ENCODE data around the gene MLKL. TPM values are rescaled to one million over a fixed set of nuclear protein-coding genes. Genes with fewer than 3 reads are reported as not detected.

MLKL gene
- total RNA-seq, 1 donor from 2014 or later: 3.2 TPM

DNA sequence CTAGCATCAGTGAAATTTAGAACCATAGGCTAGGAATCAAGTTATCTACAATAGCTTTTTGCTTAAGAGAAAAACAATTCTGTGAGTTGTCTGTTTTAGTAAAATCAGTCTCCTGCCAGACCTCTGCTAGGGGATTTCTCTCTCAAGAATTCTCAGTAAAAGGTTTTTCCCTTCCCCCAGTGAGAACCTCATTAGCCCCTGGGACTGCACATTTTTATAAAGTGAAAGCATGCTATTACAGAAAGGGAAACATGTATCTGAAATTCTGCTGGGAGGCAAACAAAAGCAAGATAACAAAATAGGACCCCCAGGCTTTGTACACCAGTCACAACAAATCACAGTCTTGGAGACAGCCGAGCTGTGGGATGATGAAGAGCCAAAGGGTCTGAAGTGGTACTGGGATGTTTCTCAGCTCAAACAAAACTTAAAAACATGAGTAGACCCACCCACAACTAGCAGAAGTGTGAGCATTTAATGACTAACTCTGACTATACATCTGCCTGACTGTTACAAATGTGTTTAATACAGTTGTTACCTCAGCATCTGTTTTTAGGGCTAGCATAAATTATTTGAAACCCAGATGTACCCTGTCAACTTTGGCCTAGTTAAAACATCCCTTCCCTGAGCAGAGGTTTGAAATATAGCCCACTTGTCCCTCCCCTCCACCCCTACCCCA is 73.8 kb downstream of the MLKL start:
- Histone ChIP-seq H3K9me3 (replicated peaks) (no peaks in the 10 kb centered on the region), H3K4me3 (no peak overlapping the region), H3K4me1 (peaks cover 19% of the 10 kb centered on the region), H3K27me3 (ENCODE audit: low read depth) (no peaks in the 10 kb centered on the region), H3K27ac (replicated peaks) (peak overlapping the region; percentile 24), H3K36me3 (peaks cover 95% of the 10 kb centered on the region)
- TF ChIP-seq, protein P1, sequence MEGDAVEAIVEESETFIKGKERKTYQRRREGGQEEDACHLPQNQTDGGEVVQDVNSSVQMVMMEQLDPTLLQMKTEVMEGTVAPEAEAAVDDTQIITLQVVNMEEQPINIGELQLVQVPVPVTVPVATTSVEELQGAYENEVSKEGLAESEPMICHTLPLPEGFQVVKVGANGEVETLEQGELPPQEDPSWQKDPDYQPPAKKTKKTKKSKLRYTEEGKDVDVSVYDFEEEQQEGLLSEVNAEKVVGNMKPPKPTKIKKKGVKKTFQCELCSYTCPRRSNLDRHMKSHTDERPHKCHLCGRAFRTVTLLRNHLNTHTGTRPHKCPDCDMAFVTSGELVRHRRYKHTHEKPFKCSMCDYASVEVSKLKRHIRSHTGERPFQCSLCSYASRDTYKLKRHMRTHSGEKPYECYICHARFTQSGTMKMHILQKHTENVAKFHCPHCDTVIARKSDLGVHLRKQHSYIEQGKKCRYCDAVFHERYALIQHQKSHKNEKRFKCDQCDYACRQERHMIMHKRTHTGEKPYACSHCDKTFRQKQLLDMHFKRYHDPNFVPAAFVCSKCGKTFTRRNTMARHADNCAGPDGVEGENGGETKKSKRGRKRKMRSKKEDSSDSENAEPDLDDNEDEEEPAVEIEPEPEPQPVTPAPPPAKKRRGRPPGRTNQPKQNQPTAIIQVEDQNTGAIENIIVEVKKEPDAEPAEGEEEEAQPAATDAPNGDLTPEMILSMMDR (IDR thresholded peaks at IDR 0.05; ENCODE audit: borderline replicate concordance): no peak
- intact Hi-C loops (cut with micrococcal nuclease): no loop called here
- no peak for DNase-seq

DNA sequence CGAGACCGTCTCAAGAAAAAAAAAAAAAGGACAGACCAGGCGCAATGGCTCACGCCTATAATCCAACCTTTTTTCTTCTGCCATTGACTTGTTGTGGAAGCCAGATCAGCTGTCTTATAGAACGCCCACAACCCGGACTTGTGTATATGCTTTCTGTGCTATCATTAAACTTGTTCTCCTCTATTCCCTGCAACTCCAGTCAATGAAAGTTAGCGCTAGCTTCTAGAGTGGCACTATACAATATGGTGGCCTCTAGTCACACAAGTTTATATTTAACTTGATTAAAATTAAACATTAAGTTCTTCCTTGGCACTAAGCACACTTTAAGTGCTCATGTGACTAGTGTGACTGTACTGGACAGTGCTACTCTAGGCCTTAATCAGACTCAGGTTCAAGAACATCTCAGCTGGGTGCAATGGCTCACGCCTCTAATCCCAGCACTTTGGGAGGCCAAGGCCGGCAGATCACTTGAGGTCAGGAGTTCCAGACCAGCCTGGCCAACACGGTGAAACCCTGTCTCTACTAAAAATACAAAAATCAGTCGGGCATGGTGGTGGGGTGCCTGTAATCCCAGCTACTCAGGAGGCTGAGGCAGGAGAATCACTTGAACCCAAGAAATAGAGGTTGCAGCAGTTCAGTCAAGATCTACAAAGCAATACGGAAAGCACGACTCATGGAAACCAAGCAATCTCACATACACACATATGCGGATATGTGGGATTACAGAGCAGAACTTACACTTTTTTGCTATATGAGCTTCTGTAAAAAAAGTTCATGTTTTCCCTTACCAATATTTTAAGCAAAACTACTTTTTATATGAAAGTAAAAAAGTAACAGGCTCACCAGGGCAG is 74.9 kb downstream of the MLKL start:
- TF ChIP-seq, protein P1 (IDR thresholded peaks at IDR 0.05; ENCODE audit: borderline replicate concordance): no peak
- Histone ChIP-seq H3K27ac (replicated peaks) (no peak overlapping the region), H3K4me1 (peaks cover 19% of the 10 kb centered on the region), H3K27me3 (ENCODE audit: low read depth) (no peaks in the 10 kb centered on the region), H3K36me3 (peaks cover 91% of the 10 kb centered on the region), H3K4me3 (no peak overlapping the region), H3K9me3 (replicated peaks) (no peaks in the 10 kb centered on the region)
- no peak for DNase-seq
- intact Hi-C loops (cut with micrococcal nuclease): no loop called here

GRCh38 chr16:74623839-74624235 is 76.8 kb downstream of the MLKL start:
- no peak overlapping the region for H3K27ac ChIP-seq (replicated peaks)
- TF ChIP-seq, protein P1 (IDR thresholded peaks at IDR 0.05; ENCODE audit: borderline replicate concordance): no peak
- no peak overlapping the region for H3K4me3 ChIP-seq
- DNase-seq: no peak
- peaks cover 74% of the 10 kb centered on the region for H3K36me3 ChIP-seq
- intact Hi-C loops (cut with micrococcal nuclease): no loop called here
- no peaks in the 10 kb centered on the region for H3K9me3 ChIP-seq (replicated peaks)
- no peaks in the 10 kb centered on the region for H3K27me3 ChIP-seq (ENCODE audit: low read depth)
- peaks cover 19% of the 10 kb centered on the region for H3K4me1 ChIP-seq

DNA sequence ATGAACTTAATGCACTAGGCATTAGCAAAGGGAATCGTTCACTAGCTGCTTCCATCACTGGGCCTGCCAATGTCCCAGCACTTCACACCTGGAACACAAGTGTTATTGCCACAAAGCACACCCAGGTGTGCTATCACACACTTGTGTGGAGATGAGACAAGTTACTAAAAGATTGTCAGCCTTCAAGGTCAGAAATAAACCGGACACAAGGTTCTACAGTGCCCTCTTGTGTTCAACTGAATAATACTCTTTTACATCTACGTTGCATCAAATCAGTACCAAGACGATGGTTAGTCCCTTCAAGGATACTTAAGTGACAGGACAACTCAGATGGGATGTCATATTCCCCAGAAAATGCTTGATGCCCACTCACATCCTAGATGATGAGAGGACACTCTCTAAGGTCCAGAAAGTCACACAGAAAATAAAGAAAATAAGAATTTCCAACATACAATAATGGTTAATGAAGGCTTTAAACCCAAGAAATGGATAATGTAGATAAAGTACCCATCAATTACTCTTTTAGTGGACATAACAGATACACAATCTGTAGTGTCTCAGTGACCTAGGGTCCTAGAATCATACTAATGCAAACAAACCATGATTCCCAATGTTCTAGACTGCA is 77.3 kb downstream of the MLKL start:
- Histone ChIP-seq H3K27me3 (ENCODE audit: low read depth) (no peaks in the 10 kb centered on the region), H3K4me3 (no peak overlapping the region), H3K9me3 (replicated peaks) (no peaks in the 10 kb centered on the region), H3K4me1 (peaks cover 19% of the 10 kb centered on the region), H3K36me3 (peaks cover 70% of the 10 kb centered on the region), H3K27ac (replicated peaks) (peak overlapping the region; percentile 31)
- TF ChIP-seq, protein P1 (IDR thresholded peaks at IDR 0.05; ENCODE audit: borderline replicate concordance): peak; percentile 74
- intact Hi-C loops (cut with micrococcal nuclease): no loop called here
- DNase-seq: no peak

- Histone ChIP-seq H3K9me3 (replicated peaks) (no peaks in the 10 kb centered on the region), H3K36me3 (peaks cover 57% of the 10 kb centered on the region), H3K27ac (replicated peaks) (no peak overlapping the region), H3K4me1 (peaks cover 7% of the 10 kb centered on the region), H3K27me3 (ENCODE audit: low read depth) (no peaks in the 10 kb centered on the region), H3K4me3 (no peak overlapping the region)
- DNase-seq: no peak
- intact Hi-C loops (cut with micrococcal nuclease): no loop called here
- TF ChIP-seq, protein P1 (IDR thresholded peaks at IDR 0.05; ENCODE audit: borderline replicate concordance): no peak
Observed at GRCh38 chr16:74622005-74622404, 78.7 kb downstream of the MLKL start.

Other genes with a start within 250 kb of the MLKL start
- gene GLG1, start 93.7 kb downstream of the MLKL start, total RNA-seq: 72.7 TPM
- gene RFWD3, start 34.0 kb downstream of the MLKL start, total RNA-seq: 5.9 TPM
- not detected for gene FA2H, start 74.0 kb upstream of the MLKL start, total RNA-seq